Left ventricle myocardium inferior (tissue), 1 donor: Measurements from ENCODE around the gene GFRA1. TPM values are rescaled to one million over a fixed set of nuclear protein-coding genes. Genes with fewer than 3 reads are reported as not detected.

Experiments
- DNase-seq: peaks from one replicate; pipeline ENCODE4 v3.0.0-alpha.2; 2020
- H3K27ac ChIP-seq: fragments of 200-600 bp; replicated peaks from 2 replicates; pipeline ENCODE4 v1.8.0; 2021
- H3K27me3 ChIP-seq: fragments of 200-600 bp; 2 replicates; pipeline ENCODE4 v1.8.0; 2021; ENCODE audit warnings: low read depth
- H3K36me3 ChIP-seq: fragments of 200-600 bp; 2 replicates; pipeline ENCODE4 v1.8.0; 2021
- H3K4me1 ChIP-seq: fragments of 200-600 bp; 2 replicates; pipeline ENCODE4 v1.8.0; 2021
- H3K4me3 ChIP-seq: fragments of 200-600 bp; 2 replicates; pipeline ENCODE4 v1.8.0; 2021; ENCODE audit warnings: mild to moderate bottlenecking, moderate library complexity
- H3K9me3 ChIP-seq: fragments of 200-600 bp; replicated peaks from 2 replicates; pipeline ENCODE4 v1.8.0; 2021
- intact Hi-C: fragments of 100-400 bp; cut with micrococcal nuclease; formaldehyde crosslinking; loops from one replicate; pipeline ENCODE4 v1.11.0; 2022
- total RNA-seq: library from RNA; stranded (reverse); fragmentation: NEBNext Ultra II Directional; extraction: Animal tissue kit (Norgen Biotek cat#: 25700); gene quantifications from one replicate; pipeline ENCODE4 v1.2.1, GENCODE V29; 2021
- TF ChIP-seq, protein P1 (sequence below): fragments of 200-600 bp; IDR thresholded peaks from 2 replicates; pipeline ENCODE4 v1.8.0; 2021; ENCODE audit warnings: antibody characterized with exemption, mild to moderate bottlenecking, borderline replicate concordance
- donor health status: DM: no; HTN: yes; CAD: no; lungs with severe emphysema.

GFRA1 gene
- total RNA-seq, 1 donor from 2014 or later: 5.1 TPM

DNA sequence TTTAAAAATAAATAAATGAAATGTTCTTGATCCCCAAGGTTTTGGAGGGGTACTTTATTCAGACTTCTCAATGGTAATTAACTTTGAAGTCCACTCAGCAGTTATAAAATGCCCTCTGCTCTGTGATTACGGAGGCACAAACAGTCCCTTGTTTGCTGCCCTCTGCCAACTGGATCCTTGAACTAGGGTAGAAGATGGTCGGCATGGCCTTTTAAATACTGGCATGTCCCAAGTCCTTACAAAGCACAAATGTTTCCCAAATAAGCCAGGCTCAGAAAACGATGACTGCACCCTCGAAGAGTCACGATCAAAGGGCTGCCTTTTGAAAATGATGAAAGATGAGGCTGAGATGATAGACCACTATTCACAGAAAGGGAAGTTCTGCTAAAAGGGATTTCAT lies 47.0 kb downstream of the GFRA1 start:
- no peaks in the 10 kb centered on the region for H3K27me3 ChIP-seq
- no peak overlapping the region for H3K4me3 ChIP-seq
- TF ChIP-seq, protein P1, sequence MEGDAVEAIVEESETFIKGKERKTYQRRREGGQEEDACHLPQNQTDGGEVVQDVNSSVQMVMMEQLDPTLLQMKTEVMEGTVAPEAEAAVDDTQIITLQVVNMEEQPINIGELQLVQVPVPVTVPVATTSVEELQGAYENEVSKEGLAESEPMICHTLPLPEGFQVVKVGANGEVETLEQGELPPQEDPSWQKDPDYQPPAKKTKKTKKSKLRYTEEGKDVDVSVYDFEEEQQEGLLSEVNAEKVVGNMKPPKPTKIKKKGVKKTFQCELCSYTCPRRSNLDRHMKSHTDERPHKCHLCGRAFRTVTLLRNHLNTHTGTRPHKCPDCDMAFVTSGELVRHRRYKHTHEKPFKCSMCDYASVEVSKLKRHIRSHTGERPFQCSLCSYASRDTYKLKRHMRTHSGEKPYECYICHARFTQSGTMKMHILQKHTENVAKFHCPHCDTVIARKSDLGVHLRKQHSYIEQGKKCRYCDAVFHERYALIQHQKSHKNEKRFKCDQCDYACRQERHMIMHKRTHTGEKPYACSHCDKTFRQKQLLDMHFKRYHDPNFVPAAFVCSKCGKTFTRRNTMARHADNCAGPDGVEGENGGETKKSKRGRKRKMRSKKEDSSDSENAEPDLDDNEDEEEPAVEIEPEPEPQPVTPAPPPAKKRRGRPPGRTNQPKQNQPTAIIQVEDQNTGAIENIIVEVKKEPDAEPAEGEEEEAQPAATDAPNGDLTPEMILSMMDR: no peak
- H3K9me3 ChIP-seq: no peaks in the 10 kb centered on the region
- H3K36me3 ChIP-seq: no peaks in the 10 kb centered on the region
- no peaks in the 10 kb centered on the region for H3K4me1 ChIP-seq
- DNase-seq: no peak
- intact Hi-C loops: no loop called here
- no peak overlapping the region for H3K27ac ChIP-seq

GRCh38 chr10:116223289-116223688 lies 49.7 kb downstream of the GFRA1 start:
- TF ChIP-seq, protein P1: no peak

GRCh38 chr10:116221053-116221452 lies 52.0 kb downstream of the GFRA1 start:
- no peaks in the 10 kb centered on the region for H3K36me3 ChIP-seq
- intact Hi-C loops: no loop called here
- no peak overlapping the region for H3K27ac ChIP-seq
- H3K9me3 ChIP-seq: no peaks in the 10 kb centered on the region
- H3K27me3 ChIP-seq: no peaks in the 10 kb centered on the region
- no peak for DNase-seq
- no peak overlapping the region for H3K4me3 ChIP-seq
- TF ChIP-seq, protein P1: no peak
- H3K4me1 ChIP-seq: no peaks in the 10 kb centered on the region

More at GRCh38 chr10:116223289-116223688, 49.7 kb downstream of the GFRA1 start:
- no peaks in the 10 kb centered on the region for H3K36me3 ChIP-seq
- no peak overlapping the region for H3K27ac ChIP-seq
- H3K27me3 ChIP-seq: no peaks in the 10 kb centered on the region
- H3K4me3 ChIP-seq: no peak overlapping the region
- DNase-seq: no peak
- H3K9me3 ChIP-seq: no peaks in the 10 kb centered on the region
- no peaks in the 10 kb centered on the region for H3K4me1 ChIP-seq
- intact Hi-C loops: no loop called here

- TF ChIP-seq, protein P1: no peak
- DNase-seq: no peak
- Histone ChIP-seq H3K27me3 (peaks cover 3% of the 10 kb centered on the region), H3K9me3 (no peaks in the 10 kb centered on the region), H3K36me3 (no peaks in the 10 kb centered on the region), H3K4me1 (no peaks in the 10 kb centered on the region), H3K4me3 (no peak overlapping the region), H3K27ac (no peak overlapping the region)
- intact Hi-C loops: no loop called here
Measured at GRCh38 chr10:116216676-116217075, 56.3 kb downstream of the GFRA1 start.

- Histone ChIP-seq H3K4me3 (no peak overlapping the region), H3K27ac (no peak overlapping the region), H3K36me3 (no peaks in the 10 kb centered on the region), H3K9me3 (no peaks in the 10 kb centered on the region), H3K27me3 (peaks cover 3% of the 10 kb centered on the region), H3K4me1 (no peaks in the 10 kb centered on the region)
- DNase-seq: no peak
- intact Hi-C loops: no loop called here
- TF ChIP-seq, protein P1: no peak
Measured at GRCh38 chr10:116215651-116216050, 57.4 kb downstream of the GFRA1 start.

DNA sequence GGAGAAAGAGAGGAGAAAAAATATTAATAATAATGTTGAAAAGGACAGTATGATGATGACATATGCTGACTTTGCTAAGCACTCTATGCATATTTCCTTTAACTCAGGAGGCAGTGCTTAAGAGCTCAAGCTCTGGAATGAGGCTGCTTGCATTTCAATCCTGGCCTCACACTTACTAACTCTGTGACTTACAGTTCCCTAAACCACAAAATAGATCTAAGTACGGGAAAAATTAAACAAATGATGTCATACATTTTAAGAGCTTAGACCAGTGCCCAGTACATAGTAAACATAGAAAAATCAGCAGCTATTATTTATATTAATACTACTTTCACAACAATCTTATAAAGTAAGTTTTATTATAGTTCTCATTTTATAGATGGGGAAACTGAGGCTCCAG lies 61.3 kb downstream of the GFRA1 start:
- peaks cover 3% of the 10 kb centered on the region for H3K27me3 ChIP-seq
- H3K4me3 ChIP-seq: no peak overlapping the region
- no peaks in the 10 kb centered on the region for H3K36me3 ChIP-seq
- TF ChIP-seq, protein P1: no peak
- no peak for DNase-seq
- no peaks in the 10 kb centered on the region for H3K9me3 ChIP-seq
- H3K27ac ChIP-seq: no peak overlapping the region
- H3K4me1 ChIP-seq: no peaks in the 10 kb centered on the region
- intact Hi-C loops: no loop called here
